NCI-H1930 (cell line): Measurements from ENCODE around the gene CCSER2.
"Not testable (repeated sequence)": the region's sequence is repeated elsewhere in the genome, so short reads cannot be mapped to it uniquely, and the experiment has no call there.

ENCODE experiments used
- DNase-seq, 2 experiments: peaks; one replicate each; lab custom pipeline; 2025; lab: John Stamatoyannopoulos, UW

The CCSER2 gene

GRCh38 chr10:84452003-84452402 is 123.6 kb downstream of the CCSER2 start:
- no peak for DNase-seq

GRCh38 chr10:84453303-84453702 is 124.9 kb downstream of the CCSER2 start:
- DNase-seq = no peak

GRCh38 chr10:84456126-84456525 is 127.7 kb downstream of the CCSER2 start:
- DNase-seq = no peak

GRCh38 chr10:84460520-84460919 is 132.1 kb downstream of the CCSER2 start:
- DNase-seq = no peak

GRCh38 chr10:84469470-84469869 is 141.1 kb downstream of the CCSER2 start:
- DNase-seq = no peak

GRCh38 chr10:84473136-84473535 is 144.7 kb downstream of the CCSER2 start:
- no peak for DNase-seq

GRCh38 chr10:84477398-84478128 is 149.2 kb downstream of the CCSER2 start:
- no peak for DNase-seq

- no peak for DNase-seq
Observed at GRCh38 chr10:84478151-84478550, 149.8 kb downstream of the CCSER2 start.

GRCh38 chr10:84478679-84479078 is 150.3 kb downstream of the CCSER2 start:
- DNase-seq = no peak

- no peak for DNase-seq
Observed at GRCh38 chr10:84484541-84484940, 156.2 kb downstream of the CCSER2 start.

- no peak for DNase-seq
Observed at GRCh38 chr10:84493361-84493760, 165.0 kb downstream of the CCSER2 start.

- DNase-seq = no peak
Observed at GRCh38 chr10:84493951-84494848, 165.8 kb downstream of the CCSER2 start.

GRCh38 chr10:84494849-84495180 is 166.4 kb downstream of the CCSER2 start:
- DNase-seq = no peak

GRCh38 chr10:84497978-84498377 is 169.6 kb downstream of the CCSER2 start:
- no peak for DNase-seq

- DNase-seq = not testable (repeated sequence)
Observed at GRCh38 chr10:84499039-84499438, 170.7 kb downstream of the CCSER2 start.

- no peak for DNase-seq
Observed at GRCh38 chr10:84499846-84500245, 171.5 kb downstream of the CCSER2 start.

- DNase-seq = no peak
Observed at GRCh38 chr10:84510121-84510520, 181.7 kb downstream of the CCSER2 start.

- DNase-seq = no peak
Observed at GRCh38 chr10:84511106-84511505, 182.7 kb downstream of the CCSER2 start.

GRCh38 chr10:84511709-84512285 is 183.4 kb downstream of the CCSER2 start:
- DNase-seq = no peak

GRCh38 chr10:84517554-84517953 is 189.2 kb downstream of the CCSER2 start:
- DNase-seq = no peak

- DNase-seq = no peak
Observed at GRCh38 chr10:84519235-84519634, 190.8 kb downstream of the CCSER2 start.

- no peak for DNase-seq
Observed at GRCh38 chr10:84521013-84521412, 192.6 kb downstream of the CCSER2 start.

GRCh38 chr10:84521468-84521867 is 193.1 kb downstream of the CCSER2 start:
- DNase-seq = no peak
